GM11168 (cell line): ENCODE results near the gene TDRD12.

ENCODE experiments used
- in situ Hi-C: fragments of 300-500 bp; cut with MboI; formaldehyde crosslinking; loops from one replicate; pipeline ENCODE4 v1.12.0; 2022; ENCODE audit warnings: low sequenced_read_pairs; ENCODE audit not compliant: unreplicated experiment

TDRD12 gene

GRCh38 chr19:32719611-32720059, at the start of gene TDRD12:
Gene TDRD12, plus strand, starts transcription at chr19:32719767. Its CDS starts 306 bp downstream, at chr19:32720073.
- in situ Hi-C loops = no loop called here

- in situ Hi-C loops = no loop called here
These were observed 47.5 kb upstream of the TDRD12 start for GRCh38 chr19:32671883-32672593.

GRCh38 chr19:32672841-32673240, 46.7 kb upstream of the TDRD12 start:
- in situ Hi-C loops = no loop called here

- in situ Hi-C loops = no loop called here
These were observed 46.0 kb upstream of the TDRD12 start for GRCh38 chr19:32673573-32673972.

DNA sequence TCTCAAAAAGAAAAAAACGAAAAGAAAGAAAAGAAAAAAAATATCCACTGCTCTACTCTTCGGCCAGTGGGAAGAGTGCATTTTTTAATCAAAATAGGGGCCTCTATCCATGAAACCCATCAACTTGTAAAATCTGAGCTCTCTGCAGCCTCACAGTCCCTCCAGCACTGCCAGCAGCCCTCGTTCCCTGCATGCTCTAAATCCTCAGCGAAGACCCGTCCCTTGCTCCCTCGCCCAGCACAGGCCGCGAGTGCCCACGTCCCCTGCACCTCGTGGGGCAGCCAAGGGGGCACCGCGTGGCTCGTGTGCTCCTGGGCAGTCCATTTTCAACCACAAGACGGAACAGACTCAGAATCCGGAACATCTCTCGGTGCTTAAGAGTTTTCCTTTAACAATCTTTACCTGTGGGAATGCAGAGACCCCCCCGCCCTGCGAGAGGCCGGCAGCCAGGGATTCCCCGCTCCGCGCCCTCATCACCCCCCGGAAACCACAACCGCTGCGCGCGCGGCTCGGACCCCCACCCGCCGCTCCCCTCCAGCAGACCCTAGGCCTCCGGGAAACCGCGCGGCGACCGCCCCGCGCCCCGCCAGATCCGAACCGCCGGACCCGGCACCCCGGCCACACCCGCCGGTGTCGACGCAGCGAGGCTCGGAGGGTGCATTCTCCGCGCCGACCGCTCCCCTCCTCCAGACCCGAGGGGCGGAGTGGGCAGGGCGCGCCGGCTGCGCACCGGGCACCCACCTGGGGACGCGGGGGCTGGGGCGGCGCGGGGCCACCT, 45.2 kb upstream of the TDRD12 start:
- in situ Hi-C loops = no loop called here

DNA sequence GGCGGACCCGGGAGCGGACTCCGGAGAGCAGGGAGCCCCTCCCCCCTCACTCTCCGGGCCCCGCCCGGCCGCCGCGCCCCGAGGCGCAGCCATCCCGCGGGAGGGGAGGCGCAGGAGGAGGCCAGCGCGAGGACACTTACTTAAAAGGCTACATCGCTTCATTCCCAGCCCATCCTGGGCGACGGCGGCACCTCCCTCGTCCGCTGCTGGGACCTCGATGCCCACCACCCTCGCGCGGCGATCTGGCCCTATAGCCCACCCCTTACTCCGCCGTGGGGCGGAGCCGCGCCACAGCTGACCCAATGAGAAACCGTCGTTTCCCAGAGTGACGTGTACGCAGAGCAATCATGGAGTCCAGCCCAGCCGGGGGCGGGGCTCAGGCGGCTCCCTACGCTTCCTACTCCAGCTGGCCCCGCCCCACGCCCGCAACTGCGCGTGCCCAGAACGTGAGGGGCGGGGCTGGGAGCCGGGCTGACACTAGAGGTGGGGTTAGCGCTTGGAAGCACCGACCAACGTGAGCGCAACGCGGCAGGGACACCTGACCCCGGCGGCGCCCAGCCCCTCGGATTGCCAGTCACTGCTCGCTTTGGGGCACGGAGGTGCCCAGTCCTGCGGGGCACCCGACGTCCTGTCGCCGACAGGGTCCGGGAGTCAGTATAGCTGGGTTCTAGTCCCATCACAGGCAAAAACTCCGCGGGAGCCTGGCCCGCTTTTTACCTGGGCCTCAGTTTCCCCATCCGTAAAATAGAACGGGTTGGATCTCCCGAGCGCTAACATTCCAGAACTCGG, 44.4 kb upstream of the TDRD12 start, which contains the start of gene ANKRD27:
Gene ANKRD27, minus strand, starts transcription at position 250 of the 789 bp plus-strand sequence. CDS start 16,165 bp downstream, outside the sequence.
- in situ Hi-C loops = no loop called here

DNA sequence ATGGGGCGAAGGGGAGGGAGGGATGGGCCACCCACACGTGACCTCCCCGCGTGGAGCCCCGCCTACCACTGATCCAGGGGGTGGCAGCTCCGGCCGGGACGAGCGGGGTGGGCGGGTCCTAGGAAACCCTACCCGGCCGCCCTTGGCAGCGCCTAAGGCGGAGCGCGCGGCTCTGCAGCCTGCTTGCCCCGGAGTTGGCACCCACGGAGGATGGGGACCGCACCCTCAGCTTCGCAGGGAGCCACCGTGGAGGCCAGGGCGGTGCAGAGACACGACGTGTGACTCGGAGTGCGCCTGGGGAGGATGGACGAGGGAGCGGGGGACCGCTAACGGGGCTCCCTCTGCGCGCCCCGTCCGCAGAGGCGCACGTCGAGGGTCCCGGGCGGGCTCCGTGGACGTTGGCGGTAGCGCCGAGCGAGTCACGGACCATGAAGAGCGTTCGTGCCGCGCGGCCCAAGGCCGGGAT, 43.8 kb upstream of the TDRD12 start, which contains the start of gene RGS9BP:
Gene RGS9BP, plus strand, starts transcription at position 129 of the 466 bp plus-strand sequence. CDS start 416 bp downstream, outside the sequence.
- in situ Hi-C loops = no loop called here

DNA sequence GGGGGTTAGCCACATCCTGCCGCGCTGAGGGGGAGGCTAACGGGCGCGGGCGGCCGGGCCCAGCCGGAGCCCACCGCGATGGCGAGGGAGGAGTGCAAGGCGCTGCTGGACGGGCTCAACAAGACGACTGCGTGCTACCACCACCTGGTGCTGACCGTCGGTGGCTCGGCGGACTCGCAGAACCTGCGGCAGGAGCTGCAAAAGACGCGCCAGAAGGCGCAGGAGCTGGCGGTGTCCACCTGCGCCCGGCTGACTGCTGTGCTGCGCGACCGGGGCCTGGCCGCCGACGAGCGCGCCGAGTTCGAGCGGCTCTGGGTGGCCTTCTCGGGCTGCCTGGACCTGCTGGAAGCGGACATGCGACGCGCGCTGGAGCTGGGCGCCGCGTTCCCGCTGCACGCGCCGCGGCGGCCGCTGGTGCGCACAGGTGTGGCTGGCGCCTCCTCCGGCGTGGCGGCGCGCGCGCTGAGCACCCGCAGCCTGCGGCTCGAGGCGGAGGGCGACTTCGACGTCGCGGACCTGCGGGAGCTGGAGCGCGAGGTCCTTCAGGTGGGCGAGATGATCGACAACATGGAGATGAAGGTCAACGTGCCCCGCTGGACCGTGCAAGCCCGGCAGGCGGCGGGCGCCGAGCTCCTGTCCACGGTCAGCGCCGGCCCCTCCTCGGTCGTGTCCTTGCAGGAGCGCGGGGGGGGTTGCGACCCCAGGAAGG, 43.2 kb upstream of the TDRD12 start:
- in situ Hi-C loops = no loop called here

- in situ Hi-C loops = no loop called here
These were observed 42.6 kb upstream of the TDRD12 start for GRCh38 chr19:32676895-32677359.

DNA sequence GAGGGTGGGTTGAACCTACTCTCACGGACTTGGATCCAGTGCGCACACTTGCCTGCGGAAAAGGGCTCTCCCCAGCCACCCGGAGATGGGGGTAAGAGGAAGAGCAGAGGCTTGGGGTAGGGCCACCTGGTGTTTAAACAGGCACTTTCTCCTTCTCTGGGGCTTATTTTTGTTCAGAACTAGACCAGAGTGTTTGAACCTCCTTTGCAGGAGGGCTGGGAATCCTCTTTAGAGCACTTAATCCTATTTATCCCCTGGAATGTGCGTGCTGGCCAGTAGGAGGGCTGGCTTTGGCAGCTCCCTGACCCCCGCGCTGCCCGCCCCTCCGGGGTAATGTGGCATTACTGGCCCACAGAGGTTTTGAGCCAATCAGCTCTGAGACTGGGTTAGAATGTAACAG, 41.9 kb upstream of the TDRD12 start:
- in situ Hi-C loops = no loop called here

DNA sequence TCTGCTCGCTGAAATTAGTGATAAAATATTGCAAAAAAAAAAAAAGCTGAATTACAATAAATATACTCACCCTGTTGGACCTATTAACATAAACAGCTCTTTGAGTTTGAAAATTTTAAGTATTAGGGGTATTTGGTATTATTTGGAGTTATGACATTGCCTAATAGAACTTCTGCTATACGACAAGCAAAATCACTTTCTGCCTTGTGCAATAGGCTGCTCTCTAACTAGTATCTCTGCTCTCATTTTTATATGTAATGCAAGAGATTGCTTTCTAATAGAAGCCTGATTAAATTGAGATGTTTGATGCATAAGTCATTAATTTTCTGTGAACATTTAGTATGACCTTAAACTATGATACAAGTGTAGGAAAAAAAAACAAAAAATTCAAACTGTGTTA, 38.6 kb upstream of the TDRD12 start:
- in situ Hi-C loops = no loop called here

GRCh38 chr19:32682317-32682716, 37.2 kb upstream of the TDRD12 start:
- in situ Hi-C loops = no loop called here

DNA sequence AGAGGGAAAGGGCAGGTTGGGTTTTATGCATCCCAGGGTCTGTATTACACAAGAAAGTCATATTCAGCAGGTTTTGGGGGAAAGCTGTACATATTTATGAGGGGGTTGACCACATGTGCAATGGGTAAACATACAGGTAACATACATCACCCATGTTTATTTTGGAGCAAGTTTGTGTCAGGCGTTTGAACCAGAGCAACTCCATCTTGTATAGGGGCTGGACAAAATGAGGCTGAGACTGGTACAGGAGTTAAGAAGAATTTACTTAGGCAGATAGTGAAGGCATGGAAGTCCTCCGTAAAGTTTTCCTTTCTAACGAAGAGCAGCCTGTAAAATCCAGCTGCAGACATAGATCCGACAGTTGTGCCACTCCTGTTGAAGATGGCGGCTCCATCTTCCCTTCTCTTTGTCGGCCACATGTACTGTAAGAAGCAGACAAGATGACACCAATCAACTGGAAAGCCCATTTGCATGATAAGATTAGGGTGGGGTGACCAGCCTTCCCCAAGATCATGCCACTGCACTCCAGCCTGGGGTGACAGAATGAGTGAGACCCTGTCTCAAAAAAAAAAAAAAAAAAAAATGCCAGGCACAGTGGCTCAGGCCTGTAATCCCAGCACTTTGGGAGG, 32.6 kb upstream of the TDRD12 start:
- in situ Hi-C loops = no loop called here

- in situ Hi-C loops = no loop called here
These were observed 31.9 kb upstream of the TDRD12 start for GRCh38 chr19:32687681-32688080.

- in situ Hi-C loops = no loop called here
These were observed 31.3 kb upstream of the TDRD12 start for GRCh38 chr19:32688311-32688710.

DNA sequence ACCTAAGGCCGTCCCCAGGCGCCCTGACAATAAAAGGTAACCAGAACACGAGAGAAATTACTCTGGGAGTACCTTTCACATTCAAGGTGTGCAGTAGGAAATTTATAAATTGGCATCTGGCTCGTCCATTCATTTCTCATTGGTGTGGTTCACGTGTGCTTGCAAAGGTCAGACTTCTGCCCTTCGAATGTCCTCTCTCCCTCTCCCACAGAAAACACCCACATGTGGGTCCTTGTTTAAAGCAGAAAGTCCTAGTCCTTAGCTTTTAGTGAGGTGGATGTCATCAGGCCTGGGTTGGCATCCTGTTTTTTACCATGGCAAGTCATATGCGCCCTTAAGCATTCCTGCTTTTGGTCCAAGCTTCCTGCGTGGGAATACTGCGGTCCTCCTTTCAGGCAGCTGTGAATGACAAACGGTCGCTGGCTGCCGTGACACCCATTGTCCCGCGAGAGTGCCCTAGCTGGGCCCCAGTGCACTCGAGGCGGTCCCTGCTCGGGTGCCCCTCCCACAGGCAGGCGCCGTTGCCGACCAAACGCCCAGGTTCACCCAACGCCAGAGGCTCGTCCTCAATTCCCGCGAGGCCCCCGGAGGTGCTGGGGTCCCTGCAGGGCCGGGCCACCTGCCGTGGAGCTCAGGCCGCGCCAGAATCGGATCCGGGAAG, 28.1 kb upstream of the TDRD12 start, which contains the start of gene NUDT19:
Gene NUDT19, plus strand, starts transcription at position 531 of the 661 bp plus-strand sequence. CDS start 140 bp downstream, outside the sequence.
- in situ Hi-C loops = no loop called here

GRCh38 chr19:32691952-32692726, 27.4 kb upstream of the TDRD12 start:
- in situ Hi-C loops = no loop called here

DNA sequence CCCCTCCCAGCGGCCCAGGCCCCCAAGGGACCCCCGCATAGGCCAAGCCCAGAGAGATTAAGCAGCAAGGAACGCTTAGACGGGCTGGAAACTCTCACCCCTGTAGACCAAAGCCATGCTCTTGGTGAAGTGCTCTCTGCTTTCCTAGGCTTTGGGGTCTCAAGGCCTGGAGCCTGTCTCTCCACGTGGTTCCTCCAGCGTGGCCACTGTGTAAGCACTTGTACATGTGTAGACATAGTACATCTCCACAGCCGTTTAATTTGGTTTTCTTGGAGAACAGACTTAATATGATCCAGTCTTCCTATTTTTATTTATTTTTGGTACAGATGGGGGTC, 26.9 kb upstream of the TDRD12 start:
- in situ Hi-C loops = no loop called here
